HG03139 (cell line): ENCODE data around the gene RPTOR.

Experiments
- ATAC-seq: cut with Tn5 transposase; IDR thresholded peaks from one replicate; pipeline ENCODE4 v1.9.1; 2021; ENCODE audit not compliant: unreplicated experiment

The RPTOR gene

GRCh38 chr17:80882323-80882722 lies 337.7 kb downstream of the RPTOR start:
- no peak for ATAC-seq

GRCh38 chr17:80882926-80883685 lies 338.5 kb downstream of the RPTOR start:
- no peak for ATAC-seq

GRCh38 chr17:80883831-80884735 lies 339.4 kb downstream of the RPTOR start:
- no peak for ATAC-seq

GRCh38 chr17:80884811-80885210 lies 340.2 kb downstream of the RPTOR start:
- ATAC-seq: no peak

GRCh38 chr17:80885947-80886582 lies 341.4 kb downstream of the RPTOR start:
- no peak for ATAC-seq

- ATAC-seq: no peak
Measured at GRCh38 chr17:80886641-80887573, 342.3 kb downstream of the RPTOR start.

- no peak for ATAC-seq
Measured at GRCh38 chr17:80887639-80888175, 343.1 kb downstream of the RPTOR start.

GRCh38 chr17:80888276-80889160 lies 343.9 kb downstream of the RPTOR start:
- no peak for ATAC-seq

- ATAC-seq: no peak
Measured at GRCh38 chr17:80889231-80890195, 344.9 kb downstream of the RPTOR start.

- ATAC-seq: no peak
Measured at GRCh38 chr17:80890196-80890920, 345.7 kb downstream of the RPTOR start.

GRCh38 chr17:80890921-80891396 lies 346.3 kb downstream of the RPTOR start:
- no peak for ATAC-seq

- ATAC-seq: peak; percentile 16
Measured at GRCh38 chr17:80891397-80892018, 346.9 kb downstream of the RPTOR start.

GRCh38 chr17:80892019-80892855 lies 347.6 kb downstream of the RPTOR start:
- ATAC-seq: peak; percentile 44

- ATAC-seq: no peak
Measured at GRCh38 chr17:80892900-80893603, 348.4 kb downstream of the RPTOR start.
